ENCODE data around the gene MDFIC. TPM values are rescaled to one million over a fixed set of nuclear protein-coding genes. Genes with fewer than 3 reads are reported as not detected.

Gene MDFIC
- total RNA-seq, 1 donor from 2014 or later = 25.2 TPM

DNA sequence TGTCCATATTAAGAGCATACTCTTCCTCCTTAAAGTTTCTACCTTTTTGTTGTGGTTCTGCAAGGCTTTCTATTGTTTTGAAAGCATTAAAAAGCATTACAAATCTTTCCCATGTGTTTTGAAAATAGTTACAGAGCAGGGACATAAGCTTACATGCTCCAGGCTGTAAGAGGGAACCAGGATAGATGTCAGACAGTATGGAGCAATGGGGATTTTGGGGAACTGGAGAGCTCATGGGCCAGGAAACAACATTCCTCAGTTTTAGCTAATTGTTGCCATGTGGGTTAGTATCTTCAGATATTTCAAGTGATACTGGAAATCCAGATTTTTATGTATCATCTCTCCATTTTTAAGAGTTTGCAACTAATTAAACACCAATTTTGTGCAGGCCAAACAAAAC, 3.5 kb downstream of the MDFIC start:
- Mint-ChIP-seq H3K4me1 (peaks cover 19% of the 10 kb centered on the region), H3K27ac (no peak overlapping the region), H3K36me3 (peaks cover 3% of the 10 kb centered on the region), H3K27me3 (ENCODE audit: low read depth) (no peaks in the 10 kb centered on the region), H3K4me3 (no peak overlapping the region), H3K9me3 (no peaks in the 10 kb centered on the region)
- no peak for DNase-seq (ENCODE audit: low spot score in 2 of 2, unreplicated experiment in 2 of 2)
- TF ChIP-seq, protein P1, sequence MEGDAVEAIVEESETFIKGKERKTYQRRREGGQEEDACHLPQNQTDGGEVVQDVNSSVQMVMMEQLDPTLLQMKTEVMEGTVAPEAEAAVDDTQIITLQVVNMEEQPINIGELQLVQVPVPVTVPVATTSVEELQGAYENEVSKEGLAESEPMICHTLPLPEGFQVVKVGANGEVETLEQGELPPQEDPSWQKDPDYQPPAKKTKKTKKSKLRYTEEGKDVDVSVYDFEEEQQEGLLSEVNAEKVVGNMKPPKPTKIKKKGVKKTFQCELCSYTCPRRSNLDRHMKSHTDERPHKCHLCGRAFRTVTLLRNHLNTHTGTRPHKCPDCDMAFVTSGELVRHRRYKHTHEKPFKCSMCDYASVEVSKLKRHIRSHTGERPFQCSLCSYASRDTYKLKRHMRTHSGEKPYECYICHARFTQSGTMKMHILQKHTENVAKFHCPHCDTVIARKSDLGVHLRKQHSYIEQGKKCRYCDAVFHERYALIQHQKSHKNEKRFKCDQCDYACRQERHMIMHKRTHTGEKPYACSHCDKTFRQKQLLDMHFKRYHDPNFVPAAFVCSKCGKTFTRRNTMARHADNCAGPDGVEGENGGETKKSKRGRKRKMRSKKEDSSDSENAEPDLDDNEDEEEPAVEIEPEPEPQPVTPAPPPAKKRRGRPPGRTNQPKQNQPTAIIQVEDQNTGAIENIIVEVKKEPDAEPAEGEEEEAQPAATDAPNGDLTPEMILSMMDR (IDR thresholded peaks at IDR 0.05; ENCODE audit: unreplicated experiment) = no peak

DNA sequence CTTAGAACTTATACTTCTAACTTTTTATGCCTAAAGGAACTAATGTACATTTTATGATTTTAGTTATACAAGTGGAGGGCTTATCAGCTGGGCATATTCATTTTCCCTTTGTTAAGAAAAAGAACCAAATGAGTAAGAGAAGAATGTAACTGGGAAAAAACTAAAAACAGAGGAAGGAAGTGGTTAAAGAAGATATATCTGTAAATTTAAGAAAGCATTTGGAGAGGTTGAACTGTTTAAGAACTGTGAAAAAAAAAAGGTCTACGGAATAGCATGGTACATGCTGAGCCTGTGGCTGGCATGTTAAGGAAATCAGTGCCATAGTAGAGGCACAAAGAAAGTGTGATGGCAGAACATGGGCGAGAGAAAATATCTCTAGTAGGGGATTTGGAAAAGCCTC, 6.2 kb downstream of the MDFIC start:
- peaks cover 3% of the 10 kb centered on the region for H3K36me3 Mint-ChIP-seq
- H3K27ac Mint-ChIP-seq = no peak overlapping the region
- TF ChIP-seq, protein P1 (IDR thresholded peaks at IDR 0.05; ENCODE audit: unreplicated experiment) = no peak
- no peaks in the 10 kb centered on the region for H3K9me3 Mint-ChIP-seq
- H3K4me1 Mint-ChIP-seq = peaks cover 19% of the 10 kb centered on the region
- no peak for DNase-seq (ENCODE audit: low spot score in 2 of 2, unreplicated experiment in 2 of 2)
- no peaks in the 10 kb centered on the region for H3K27me3 Mint-ChIP-seq (ENCODE audit: low read depth)
- H3K4me3 Mint-ChIP-seq = no peak overlapping the region

DNA sequence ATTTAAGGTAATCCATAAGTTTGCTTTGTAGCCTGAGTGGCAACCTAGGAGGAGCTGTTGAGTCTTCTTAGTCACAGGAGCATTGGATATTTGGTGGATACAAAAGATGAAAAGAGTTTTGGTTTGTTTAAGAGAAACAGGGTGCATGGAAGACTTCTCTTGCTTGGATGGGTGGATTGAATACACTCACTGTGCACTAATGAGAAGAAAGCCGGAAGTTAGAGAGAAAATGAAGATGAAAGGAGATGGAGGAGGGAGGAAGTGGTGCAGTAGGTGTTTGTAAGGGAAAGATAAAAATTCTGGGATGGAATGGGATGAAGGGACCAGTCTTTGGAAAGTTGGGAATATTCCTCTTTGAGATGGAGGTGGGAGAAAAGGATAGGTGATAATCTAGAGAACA, 7.7 kb downstream of the MDFIC start:
- Mint-ChIP-seq H3K27ac (no peak overlapping the region), H3K9me3 (no peaks in the 10 kb centered on the region), H3K4me1 (peaks cover 9% of the 10 kb centered on the region), H3K36me3 (peaks cover 3% of the 10 kb centered on the region), H3K27me3 (ENCODE audit: low read depth) (no peaks in the 10 kb centered on the region), H3K4me3 (no peak overlapping the region)
- TF ChIP-seq, protein P1 (IDR thresholded peaks at IDR 0.05; ENCODE audit: unreplicated experiment) = no peak
- DNase-seq (ENCODE audit: low spot score in 2 of 2, unreplicated experiment in 2 of 2) = no peak

DNA sequence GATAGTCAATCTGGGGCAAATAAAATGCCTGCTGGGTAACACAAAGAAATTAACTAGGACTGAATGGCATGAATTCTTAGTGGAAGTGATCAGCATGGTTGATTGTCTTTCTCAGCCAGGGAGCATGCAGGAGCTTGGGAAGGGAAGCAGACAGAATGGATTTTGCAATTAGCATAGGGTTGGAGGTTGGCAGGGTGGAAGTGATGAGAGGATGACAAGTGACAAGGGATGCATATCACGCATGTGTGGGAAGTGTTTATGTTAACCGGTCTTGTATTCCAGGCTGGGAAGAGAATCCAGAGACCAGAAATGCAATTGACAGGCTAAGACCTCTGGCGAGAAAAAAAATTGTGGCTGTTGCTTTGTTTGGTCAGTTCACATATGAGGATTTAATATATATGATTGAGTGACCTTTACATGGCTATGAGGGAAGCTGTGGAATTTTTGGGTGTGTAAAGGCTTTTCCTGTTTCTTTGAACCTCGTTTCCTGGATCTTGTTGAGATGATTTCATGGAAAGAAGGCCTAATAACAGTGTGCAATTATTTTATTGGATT, 8.3 kb downstream of the MDFIC start:
- TF ChIP-seq, protein P1 (IDR thresholded peaks at IDR 0.05; ENCODE audit: unreplicated experiment) = no peak
- Mint-ChIP-seq H3K27ac (no peak overlapping the region), H3K27me3 (ENCODE audit: low read depth) (no peaks in the 10 kb centered on the region), H3K36me3 (peaks cover 3% of the 10 kb centered on the region), H3K4me1 (peaks cover 13% of the 10 kb centered on the region), H3K4me3 (no peak overlapping the region), H3K9me3 (no peaks in the 10 kb centered on the region)
- DNase-seq (ENCODE audit: low spot score in 2 of 2, unreplicated experiment in 2 of 2) = no peak

DNA sequence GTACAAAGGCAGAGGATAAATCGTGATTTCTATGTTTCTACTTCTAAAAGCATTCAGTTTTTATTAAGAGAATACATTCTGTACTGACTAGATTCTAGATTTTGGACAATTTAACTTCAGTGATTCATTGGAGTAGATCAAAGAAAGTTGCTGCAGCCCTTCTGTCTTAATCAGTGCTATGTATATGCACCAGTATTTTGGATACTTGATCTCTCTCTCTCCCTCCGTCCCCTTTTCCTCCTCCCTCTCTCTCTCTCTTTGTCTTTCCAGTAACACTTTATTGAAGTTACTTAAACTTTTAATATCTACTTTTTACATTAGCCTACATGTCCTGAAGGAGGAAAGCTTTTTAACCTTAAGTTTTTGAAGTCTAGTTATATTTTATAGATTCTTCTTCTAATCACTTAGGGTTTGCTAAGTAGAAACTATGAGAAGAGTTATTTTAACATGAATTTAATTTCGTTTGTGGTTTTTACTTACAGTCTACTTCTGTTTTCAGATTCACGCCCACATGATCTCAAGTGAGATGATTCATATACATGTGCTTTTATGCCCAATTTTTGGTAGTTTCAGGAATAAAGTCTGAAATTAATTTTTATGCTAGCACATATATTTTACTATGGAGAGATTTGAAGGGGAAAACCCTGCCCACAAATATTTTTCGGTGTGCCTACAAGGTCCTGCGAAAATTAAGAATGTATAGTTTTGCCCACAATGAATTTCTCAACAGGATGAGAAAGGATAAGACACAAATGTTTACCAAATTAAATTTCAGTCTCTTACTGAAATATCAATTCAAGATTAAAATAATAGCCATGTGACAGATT, 9.1 kb downstream of the MDFIC start:
- TF ChIP-seq, protein P1 (IDR thresholded peaks at IDR 0.05; ENCODE audit: unreplicated experiment) = no peak
- no peaks in the 10 kb centered on the region for H3K36me3 Mint-ChIP-seq
- no peaks in the 10 kb centered on the region for H3K9me3 Mint-ChIP-seq
- no peak overlapping the region for H3K4me3 Mint-ChIP-seq
- H3K27ac Mint-ChIP-seq = no peak overlapping the region
- H3K4me1 Mint-ChIP-seq = peaks cover 9% of the 10 kb centered on the region
- DNase-seq (ENCODE audit: low spot score in 2 of 2, unreplicated experiment in 2 of 2) = no peak
- no peaks in the 10 kb centered on the region for H3K27me3 Mint-ChIP-seq (ENCODE audit: low read depth)
